ENCODE results near the gene CNDP2.
"Not testable (repeated sequence)": the region's sequence is repeated elsewhere in the genome, so short reads cannot be mapped to it uniquely, and the experiment has no call there.

CNDP2 gene

GRCh38 chr18:74562131-74562730 is 66.1 kb downstream of the CNDP2 start:
- H3K4me3 ChIP-seq (ENCODE audit: control insufficient read depth, low read depth, low read length) = no peak overlapping the region
- TF ChIP-seq, protein P1, sequence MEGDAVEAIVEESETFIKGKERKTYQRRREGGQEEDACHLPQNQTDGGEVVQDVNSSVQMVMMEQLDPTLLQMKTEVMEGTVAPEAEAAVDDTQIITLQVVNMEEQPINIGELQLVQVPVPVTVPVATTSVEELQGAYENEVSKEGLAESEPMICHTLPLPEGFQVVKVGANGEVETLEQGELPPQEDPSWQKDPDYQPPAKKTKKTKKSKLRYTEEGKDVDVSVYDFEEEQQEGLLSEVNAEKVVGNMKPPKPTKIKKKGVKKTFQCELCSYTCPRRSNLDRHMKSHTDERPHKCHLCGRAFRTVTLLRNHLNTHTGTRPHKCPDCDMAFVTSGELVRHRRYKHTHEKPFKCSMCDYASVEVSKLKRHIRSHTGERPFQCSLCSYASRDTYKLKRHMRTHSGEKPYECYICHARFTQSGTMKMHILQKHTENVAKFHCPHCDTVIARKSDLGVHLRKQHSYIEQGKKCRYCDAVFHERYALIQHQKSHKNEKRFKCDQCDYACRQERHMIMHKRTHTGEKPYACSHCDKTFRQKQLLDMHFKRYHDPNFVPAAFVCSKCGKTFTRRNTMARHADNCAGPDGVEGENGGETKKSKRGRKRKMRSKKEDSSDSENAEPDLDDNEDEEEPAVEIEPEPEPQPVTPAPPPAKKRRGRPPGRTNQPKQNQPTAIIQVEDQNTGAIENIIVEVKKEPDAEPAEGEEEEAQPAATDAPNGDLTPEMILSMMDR (IDR thresholded peaks at IDR 0.05; ENCODE audit: control insufficient read depth, insufficient read depth, low read depth, low read length, missing control alignments) = no peak
- DNase-seq (ENCODE audit: low read depth) = no peak

DNA sequence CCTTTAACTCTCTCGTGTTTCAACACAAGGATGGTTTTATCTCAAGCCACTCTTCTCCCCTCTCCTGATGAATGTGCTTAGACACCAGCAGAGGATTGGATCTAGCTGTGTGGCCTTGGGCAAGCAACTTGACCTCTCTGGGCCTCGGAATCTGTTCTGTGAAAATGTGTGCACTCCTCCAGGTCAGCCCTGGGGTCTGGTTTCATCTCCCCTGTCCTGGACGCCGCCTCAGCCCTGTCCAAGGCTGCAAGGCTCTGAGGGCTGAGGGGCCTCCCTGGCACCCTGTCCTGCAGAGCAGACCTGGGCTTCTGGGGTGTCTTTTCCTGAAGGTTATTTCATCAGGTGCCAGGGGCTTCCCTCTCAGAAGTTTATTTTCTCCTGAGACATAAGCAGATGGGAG is 66.6 kb downstream of the CNDP2 start:
- no peak overlapping the region for H3K4me3 ChIP-seq (ENCODE audit: control insufficient read depth, low read depth, low read length)
- TF ChIP-seq, protein P1 (IDR thresholded peaks at IDR 0.05; ENCODE audit: control insufficient read depth, insufficient read depth, low read depth, low read length, missing control alignments) = no peak
- no peak for DNase-seq (ENCODE audit: low read depth)

- DNase-seq (ENCODE audit: low read depth) = no peak
Measured at GRCh38 chr18:74563999-74564398, 67.8 kb downstream of the CNDP2 start.

GRCh38 chr18:74565164-74565563 is 69.0 kb downstream of the CNDP2 start:
- not testable (repeated sequence) for DNase-seq (ENCODE audit: low read depth); H3K4me3 ChIP-seq (ENCODE audit: control insufficient read depth, low read depth, low read length)

More at GRCh38 chr18:74563999-74564398, 67.8 kb downstream of the CNDP2 start:
- TF ChIP-seq, protein P1 (IDR thresholded peaks at IDR 0.05; ENCODE audit: control insufficient read depth, insufficient read depth, low read depth, low read length, missing control alignments) = no peak
- no peak overlapping the region for H3K4me3 ChIP-seq (ENCODE audit: control insufficient read depth, low read depth, low read length)

DNA sequence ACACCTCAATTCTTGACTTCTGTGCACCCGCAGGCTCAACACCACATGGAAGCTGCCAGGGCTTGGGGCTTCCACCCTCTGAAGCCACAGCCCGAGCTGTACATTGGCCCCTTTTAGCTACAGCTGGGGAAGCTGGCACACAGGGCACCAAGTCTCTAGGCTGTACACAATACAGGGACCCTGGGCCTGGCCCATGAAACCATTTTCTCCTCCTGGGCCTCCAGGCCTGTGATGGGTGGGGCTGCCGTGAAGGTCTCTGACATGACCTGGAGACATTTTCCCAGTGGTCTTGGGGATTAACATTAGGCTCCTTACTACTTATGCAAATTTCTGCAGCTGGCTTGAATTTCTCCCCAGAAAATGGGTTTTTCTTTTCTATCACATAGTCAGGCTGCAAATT is 69.8 kb downstream of the CNDP2 start:
- not testable (repeated sequence) for DNase-seq (ENCODE audit: low read depth); H3K4me3 ChIP-seq (ENCODE audit: control insufficient read depth, low read depth, low read length)

DNA sequence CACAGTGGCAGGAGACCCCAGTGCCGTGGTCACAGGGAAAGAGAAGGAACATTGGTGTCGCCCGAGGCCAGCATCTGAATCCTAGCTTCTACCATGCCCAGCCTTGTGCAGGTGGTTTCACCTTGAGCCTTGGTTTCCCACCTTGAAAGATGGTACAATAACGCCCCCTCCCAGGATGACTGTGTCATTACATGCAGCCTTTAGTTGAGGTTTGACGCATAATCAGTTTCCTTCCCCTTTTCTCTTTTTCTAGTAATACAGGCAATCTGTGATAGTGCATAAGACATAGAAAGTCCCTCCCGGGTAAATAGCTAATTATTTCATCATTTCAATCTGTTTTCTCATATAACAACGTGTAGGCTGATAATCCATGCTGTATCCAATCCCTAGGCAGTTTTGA is 71.7 kb downstream of the CNDP2 start:
- TF ChIP-seq, protein P1 (IDR thresholded peaks at IDR 0.05; ENCODE audit: control insufficient read depth, insufficient read depth, low read depth, low read length, missing control alignments) = no peak
- H3K4me3 ChIP-seq (ENCODE audit: control insufficient read depth, low read depth, low read length) = no peak overlapping the region
- no peak for DNase-seq (ENCODE audit: low read depth)

- TF ChIP-seq, protein P1 (IDR thresholded peaks at IDR 0.05; ENCODE audit: control insufficient read depth, insufficient read depth, low read depth, low read length, missing control alignments) = no peak
- no peak overlapping the region for H3K4me3 ChIP-seq (ENCODE audit: control insufficient read depth, low read depth, low read length)
- DNase-seq (ENCODE audit: low read depth) = no peak
Measured at GRCh38 chr18:74569401-74569800, 73.2 kb downstream of the CNDP2 start.

GRCh38 chr18:74570266-74570665 is 74.1 kb downstream of the CNDP2 start:
- no peak for DNase-seq (ENCODE audit: low read depth)
- TF ChIP-seq, protein P1 (IDR thresholded peaks at IDR 0.05; ENCODE audit: control insufficient read depth, insufficient read depth, low read depth, low read length, missing control alignments) = no peak
- H3K4me3 ChIP-seq (ENCODE audit: control insufficient read depth, low read depth, low read length) = no peak overlapping the region

Data from AG09309 (cell line).